GM12872 (cell line): ENCODE measurements around the gene METTL13.

Experiments
- CTCF ChIP-seq: IDR thresholded peaks from 3 replicates; pipeline ENCODE4 v1.5.1; 2011; ENCODE audit warnings: low read depth, mild to moderate bottlenecking, low read length, moderate library complexity; ENCODE audit not compliant: insufficient read depth

METTL13 gene

GRCh38 chr1:171741872-171742576 is 39.4 kb upstream of the METTL13 start, which contains the start of gene VAMP4:
Gene VAMP4, minus strand, starts transcription at chr1:171742065. Its CDS starts 3,651 bp downstream, at chr1:171738414.
- TF ChIP-seq CTCF: no peak

GRCh38 chr1:171742577-171742922 is 38.9 kb upstream of the METTL13 start:
- no peak for TF ChIP-seq CTCF

- no peak for TF ChIP-seq CTCF
These were observed 38.2 kb upstream of the METTL13 start for GRCh38 chr1:171743081-171743870.

- no peak for TF ChIP-seq CTCF
These were observed 36.5 kb upstream of the METTL13 start for GRCh38 chr1:171744986-171745385.

GRCh38 chr1:171748651-171749050 is 32.8 kb upstream of the METTL13 start:
- TF ChIP-seq CTCF: no peak

GRCh38 chr1:171751221-171751620 is 30.2 kb upstream of the METTL13 start:
- TF ChIP-seq CTCF: no peak

- TF ChIP-seq CTCF: no peak
These were observed 28.3 kb upstream of the METTL13 start for GRCh38 chr1:171753182-171753581.
